ENCODE data around the gene SFMBT2. TPM values are rescaled to one million over a fixed set of nuclear protein-coding genes. Genes with fewer than 3 reads are reported as not detected.

SFMBT2 gene
- total RNA-seq, 4 donors from 2014 or later: 0.60 to 8.6 (median 2.5) TPM

- no peaks in the 10 kb centered on the region for H3K9me3 ChIP-seq
- intact Hi-C loops (cut with DNase I; ENCODE audit: low total_unique reads): no loop called here
- H3K27ac ChIP-seq: no peak overlapping the region
- WGBS, 2 donors (ENCODE audit: low coverage in 1 of 2): 20 to 23% methylated on average over 18 to 19 of the region's 19 CpGs
- in situ Hi-C loops (cut with MboI; ENCODE audit: low pct_ligation_motif_present in 1 of 4, low pct_unique_long_range_greater_than_20kb in 1 of 4, low sequenced_read_pairs in 3 of 4): no loop called here
- H3K27me3 ChIP-seq: peaks cover 11% of the 10 kb centered on the region
- H3K4me3 ChIP-seq: no peak overlapping the region
- peaks cover 0 to 11% (median 2%) of the 10 kb centered on the region in 4 donors for H3K4me1 ChIP-seq
- DNase-seq: no peak
- H3K36me3 ChIP-seq: no peaks in the 10 kb centered on the region
- TF ChIP-seq POLR2A (IDR thresholded peaks at IDR 0.05) (no peak), EP300 (IDR thresholded peaks at IDR 0.05; ENCODE audit: low read depth) (no peak), POLR2AphosphoS5 (IDR thresholded peaks at IDR 0.05) (no peak)
- TF ChIP-seq, protein P1, sequence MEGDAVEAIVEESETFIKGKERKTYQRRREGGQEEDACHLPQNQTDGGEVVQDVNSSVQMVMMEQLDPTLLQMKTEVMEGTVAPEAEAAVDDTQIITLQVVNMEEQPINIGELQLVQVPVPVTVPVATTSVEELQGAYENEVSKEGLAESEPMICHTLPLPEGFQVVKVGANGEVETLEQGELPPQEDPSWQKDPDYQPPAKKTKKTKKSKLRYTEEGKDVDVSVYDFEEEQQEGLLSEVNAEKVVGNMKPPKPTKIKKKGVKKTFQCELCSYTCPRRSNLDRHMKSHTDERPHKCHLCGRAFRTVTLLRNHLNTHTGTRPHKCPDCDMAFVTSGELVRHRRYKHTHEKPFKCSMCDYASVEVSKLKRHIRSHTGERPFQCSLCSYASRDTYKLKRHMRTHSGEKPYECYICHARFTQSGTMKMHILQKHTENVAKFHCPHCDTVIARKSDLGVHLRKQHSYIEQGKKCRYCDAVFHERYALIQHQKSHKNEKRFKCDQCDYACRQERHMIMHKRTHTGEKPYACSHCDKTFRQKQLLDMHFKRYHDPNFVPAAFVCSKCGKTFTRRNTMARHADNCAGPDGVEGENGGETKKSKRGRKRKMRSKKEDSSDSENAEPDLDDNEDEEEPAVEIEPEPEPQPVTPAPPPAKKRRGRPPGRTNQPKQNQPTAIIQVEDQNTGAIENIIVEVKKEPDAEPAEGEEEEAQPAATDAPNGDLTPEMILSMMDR (IDR thresholded peaks at IDR 0.05): no peak
Measured at GRCh38 chr10:7432884-7433726, 22.3 kb upstream of the SFMBT2 start.

DNA sequence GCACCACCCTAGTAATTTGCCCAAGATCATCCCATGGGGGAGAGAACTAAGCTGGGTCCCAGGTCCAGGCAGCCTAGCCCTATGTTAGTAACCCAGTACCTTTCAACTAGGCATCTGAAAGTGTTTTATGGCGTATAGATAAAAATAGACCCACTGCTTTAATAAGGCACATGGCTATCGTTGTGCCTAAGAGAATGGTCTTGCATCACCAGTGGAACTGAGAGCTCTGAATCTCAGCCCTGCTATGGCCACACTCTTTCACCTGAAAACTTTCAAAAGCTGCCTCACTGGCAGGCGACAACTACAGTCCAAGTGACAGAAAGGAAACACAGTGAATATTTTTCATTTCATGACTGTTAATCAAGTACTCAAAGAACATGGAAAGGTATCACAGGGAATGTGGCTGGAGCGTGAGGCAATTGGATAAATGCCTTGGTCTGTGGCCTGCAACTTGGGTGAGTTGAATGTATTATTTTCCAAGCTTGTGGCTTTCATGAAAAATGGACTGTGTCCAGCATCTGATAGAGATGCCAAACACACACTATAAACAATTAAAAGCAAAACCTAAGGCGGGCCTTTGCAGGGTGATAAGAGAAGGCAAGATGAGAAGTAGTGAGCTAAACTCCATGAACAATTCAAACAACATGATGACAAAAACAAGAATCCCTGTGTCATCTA is 18.0 kb upstream of the SFMBT2 start:
- intact Hi-C loops (cut with DNase I; ENCODE audit: low total_unique reads) (no loop called here), in situ Hi-C loops (cut with MboI; ENCODE audit: low pct_ligation_motif_present in 1 of 4, low pct_unique_long_range_greater_than_20kb in 1 of 4, low sequenced_read_pairs in 3 of 4) (no loop called here)
- Histone ChIP-seq H3K36me3 (no peaks in the 10 kb centered on the region), H3K4me3 (no peak overlapping the region), H3K27ac (no peak overlapping the region), H3K9me3 (no peaks in the 10 kb centered on the region), H3K27me3 (peaks cover 6% of the 10 kb centered on the region), H3K4me1 (peaks cover 0 to 11% (median 2%) of the 10 kb centered on the region in 4 donors)
- TF ChIP-seq, protein P1 (IDR thresholded peaks at IDR 0.05): no peak
- TF ChIP-seq POLR2A (IDR thresholded peaks at IDR 0.05) (no peak), POLR2AphosphoS5 (IDR thresholded peaks at IDR 0.05) (no peak), EP300 (IDR thresholded peaks at IDR 0.05; ENCODE audit: low read depth) (no peak)
- no peak for DNase-seq
- 79 to 83% methylated on average over 4 to 5 of the region's 5 CpGs for WGBS, 2 donors (ENCODE audit: low coverage in 1 of 2)

DNA sequence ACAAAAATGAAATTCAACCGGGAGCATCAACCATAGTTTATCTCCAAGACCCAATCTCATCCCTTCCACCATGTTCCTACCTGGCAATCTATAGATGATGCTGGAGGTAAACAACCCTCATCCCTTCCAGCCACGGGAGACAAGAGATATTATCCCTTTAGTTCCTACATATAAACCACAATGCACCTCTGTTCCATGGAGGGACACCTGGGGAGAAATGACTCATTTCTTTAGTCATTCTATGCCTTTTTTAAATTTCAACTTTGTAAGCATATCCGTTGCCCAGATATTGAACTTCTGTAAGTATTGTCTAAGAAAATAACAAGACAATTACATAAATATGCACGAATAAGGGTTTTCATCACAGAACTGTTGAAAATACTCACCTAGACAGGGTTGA is 15.5 kb upstream of the SFMBT2 start:
- intact Hi-C loops (cut with DNase I; ENCODE audit: low total_unique reads) (no loop called here), in situ Hi-C loops (cut with MboI; ENCODE audit: low pct_ligation_motif_present in 1 of 4, low pct_unique_long_range_greater_than_20kb in 1 of 4, low sequenced_read_pairs in 3 of 4) (no loop called here)
- WGBS, 2 donors (ENCODE audit: low coverage in 1 of 2): 77 to 90% methylated on average over 4 of the region's 4 CpGs
- TF ChIP-seq EP300 (IDR thresholded peaks at IDR 0.05; ENCODE audit: low read depth) (no peak), POLR2AphosphoS5 (IDR thresholded peaks at IDR 0.05) (no peak), POLR2A (IDR thresholded peaks at IDR 0.05) (no peak)
- TF ChIP-seq, protein P1 (IDR thresholded peaks at IDR 0.05): no peak
- no peaks in the 10 kb centered on the region for H3K4me1 ChIP-seq
- H3K9me3 ChIP-seq: no peaks in the 10 kb centered on the region
- no peak overlapping the region for H3K4me3 ChIP-seq
- DNase-seq: no peak
- no peaks in the 10 kb centered on the region for H3K36me3 ChIP-seq
- H3K27ac ChIP-seq: no peak overlapping the region
- H3K27me3 ChIP-seq: peaks cover 3% of the 10 kb centered on the region

DNA sequence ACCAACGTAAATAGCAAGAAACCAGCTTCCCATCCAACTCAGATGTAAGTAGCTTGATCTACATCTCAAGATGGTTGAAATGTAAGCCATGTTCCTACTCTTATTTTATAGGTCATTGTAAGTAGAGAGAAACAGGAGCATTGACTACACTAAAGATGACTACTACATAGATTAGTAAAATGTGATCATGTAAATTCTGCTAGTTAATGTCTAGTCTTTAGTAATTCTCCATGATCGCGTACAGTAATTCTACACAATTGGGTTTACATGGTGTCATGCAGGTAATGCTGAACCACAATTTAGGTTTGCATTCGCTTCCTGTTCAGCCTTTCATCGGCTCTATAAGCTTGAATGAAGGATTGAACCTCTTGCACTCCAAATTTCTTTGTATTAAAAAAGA is 14.9 kb upstream of the SFMBT2 start:
- Histone ChIP-seq H3K9me3 (no peaks in the 10 kb centered on the region), H3K27ac (no peak overlapping the region), H3K27me3 (peaks cover 3% of the 10 kb centered on the region), H3K4me1 (no peaks in the 10 kb centered on the region), H3K4me3 (no peak overlapping the region), H3K36me3 (no peaks in the 10 kb centered on the region)
- TF ChIP-seq POLR2A (IDR thresholded peaks at IDR 0.05) (no peak), POLR2AphosphoS5 (IDR thresholded peaks at IDR 0.05) (no peak), EP300 (IDR thresholded peaks at IDR 0.05; ENCODE audit: low read depth) (no peak)
- TF ChIP-seq, protein P1 (IDR thresholded peaks at IDR 0.05): no peak
- 91 to 95% methylated on average over 5 of the region's 5 CpGs for WGBS, 2 donors (ENCODE audit: low coverage in 1 of 2)
- in situ Hi-C loops (cut with MboI; ENCODE audit: low pct_ligation_motif_present in 1 of 4, low pct_unique_long_range_greater_than_20kb in 1 of 4, low sequenced_read_pairs in 3 of 4): no loop called here
- DNase-seq: no peak
- intact Hi-C loops (cut with DNase I; ENCODE audit: low total_unique reads): no loop called here
